Ovary (tissue), 9 donors: ENCODE results near the gene FBLN2. TPM values are rescaled to one million over a fixed set of nuclear protein-coding genes. Genes with fewer than 3 reads are reported as not detected.

Source experiments
- DNase-seq, 5 donors: peaks; one replicate each; pipeline ENCODE4 v3.0.0-alpha.2; 2019 to 2020
- H3K27ac ChIP-seq, 2 donors: fragments of 200-600 bp; one replicate each; pipeline versions ENCODE4 v1.5.1 to v1.8.0; 2019 to 2022
- H3K27me3 ChIP-seq: fragments of 200-600 bp; one replicate; pipeline ENCODE4 v1.8.0; 2022
- H3K36me3 ChIP-seq: fragments of 200-600 bp; sonication (generic); one replicate; pipeline ENCODE4 v1.5.1; 2019
- H3K4me1 ChIP-seq: one replicate; pipeline ENCODE4 v1.8.1; 2013; ENCODE audit warnings: mild to moderate bottlenecking, moderate library complexity; ENCODE audit not compliant: insufficient read depth
- H3K4me3 ChIP-seq: fragments of 200-600 bp; sonication (generic); one replicate; pipeline ENCODE4 v1.5.1; 2017
- H3K9me3 ChIP-seq, 2 donors: fragments of 200-600 bp in 1 of 2; sonication (generic) in 1 of 2; one replicate each; pipeline versions ENCODE4 v1.5.1 to v1.8.1; 2013 to 2019; ENCODE audit warnings: mild to moderate bottlenecking in 1 of 2, moderate library complexity in 1 of 2
- EP300 ChIP-seq: sonication (generic); formaldehyde crosslinking; IDR thresholded peaks from one replicate; pipeline ENCODE4 v1.6.1; 2017; ENCODE audit warnings: antibody characterized with exemption
- POLR2A ChIP-seq: fragments of 450-650 bp; IDR thresholded peaks from one replicate; pipeline ENCODE4 v1.6.1; 2017; ENCODE audit warnings: antibody characterized with exemption, mild to moderate bottlenecking, moderate library complexity
- WGBS, 3 donors: extraction: QIAGEN DNeasy Blood & Tissue Kit in 1 of 3; methylation state at CpG; one replicate each; pipeline versions ENCODE4 v1.1.5 to v1.1.7; 2013 to 2017; 5-methylcytosine and 5-hydroxymethylcytosine counted together
- intact Hi-C, 4 donors: fragments of 100-400 bp; cut with DNase I; formaldehyde crosslinking; loops; one replicate each; pipeline versions ENCODE4 v1.11.0 to v1.15.1; 2022 to 2023
- polyA plus RNA-seq, 2 donors: library from polyadenylated mRNA; stranded (reverse); fragments of 200-250 nt in 1 of 2; fragments of 350-450 nt in 1 of 2; fragmentation: Illumina TruSeq in 1 of 2; extraction: RNeasy Lipid Tissue Mini Kit (QIAGEN cat#74804) in 1 of 2; gene quantifications; one replicate each; pipeline ENCODE4 v1.2.3, GENCODE V29; 2013 to 2014
- total RNA-seq, 7 donors: library from RNA; depleted of rRNA in 2 of 7; stranded (reverse); fragments of >200 nt in 2 of 7; fragmentation: NEBNext Ultra II Directional in 3 of 7; extraction: Animal tissue kit (Norgen Biotek cat#: 25700) in 3 of 7; gene quantifications; one replicate each; pipeline versions ENCODE4 v1.1.0 to v1.2.4, GENCODE V29; 2016 to 2023
- TF ChIP-seq, protein P1 (sequence below), 3 donors: fragments of 450-650 bp in 2 of 3; fragments of 200-600 bp in 1 of 3; IDR thresholded peaks; one replicate each; pipeline versions ENCODE4 v1.5.1 to v1.8.0; 2016 to 2022; ENCODE audit warnings: antibody characterized with exemption in 3 of 3, mild to moderate bottlenecking in 1 of 3
- donor health status: DM: no; HTN: no; CAD: no; lungs with moderate emphysema.
- donor health status: DM: no; HTN: no; CAD: no.
- donor health status: Bipolar disorder and iron deficiency.
- donor health status: DM: yes; HTN: yes; CAD: no.
- donor health status: DM: no; HTN: no; CAD: no.
- donor health status: DM: yes; HTN: yes; CAD: no.

The FBLN2 gene
- total and polyA plus RNA-seq, 9 donors = 4.0 to 18.2 (median 8.1) TPM

DNA sequence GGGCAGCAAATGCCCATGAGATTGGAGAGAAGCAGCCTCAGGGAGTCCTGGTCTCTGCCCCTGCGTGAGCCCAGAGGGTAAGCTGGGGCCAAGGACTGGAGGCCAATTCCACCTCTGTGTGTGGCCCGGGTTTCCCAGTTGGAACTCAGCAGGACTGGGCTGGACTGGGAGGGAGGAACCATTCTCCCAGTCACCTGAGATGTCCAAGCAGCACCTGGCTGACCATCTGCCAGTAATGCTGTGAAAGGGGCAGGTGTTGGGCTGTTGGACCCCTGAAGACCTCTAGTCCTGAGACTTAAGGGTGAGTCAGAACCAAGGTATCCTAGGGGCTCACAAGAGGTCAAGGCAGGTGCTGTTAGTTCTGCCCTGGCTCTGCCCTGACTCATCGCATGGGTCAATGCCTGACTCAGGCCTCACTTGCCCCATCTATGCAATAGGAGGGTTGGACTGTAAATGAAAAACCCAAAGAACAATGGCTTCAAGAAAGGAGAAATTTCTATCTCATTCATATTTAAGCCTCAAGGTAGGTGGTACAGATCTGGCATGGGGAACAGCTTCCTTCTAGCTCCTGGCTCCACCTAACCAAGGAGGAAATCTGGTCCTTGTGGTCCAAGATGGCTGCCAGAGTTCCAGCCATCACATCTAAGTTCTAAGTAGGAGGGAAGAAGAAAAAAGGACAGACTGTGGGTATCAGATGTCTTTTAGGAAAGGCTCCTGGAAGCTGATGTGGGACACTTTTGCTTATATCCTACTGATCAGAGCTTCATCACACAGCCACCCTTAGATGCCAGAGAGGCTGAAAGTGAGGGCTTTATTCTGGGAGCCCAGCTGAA, 111.3 kb downstream of the FBLN2 start:
- TF ChIP-seq, protein P1, sequence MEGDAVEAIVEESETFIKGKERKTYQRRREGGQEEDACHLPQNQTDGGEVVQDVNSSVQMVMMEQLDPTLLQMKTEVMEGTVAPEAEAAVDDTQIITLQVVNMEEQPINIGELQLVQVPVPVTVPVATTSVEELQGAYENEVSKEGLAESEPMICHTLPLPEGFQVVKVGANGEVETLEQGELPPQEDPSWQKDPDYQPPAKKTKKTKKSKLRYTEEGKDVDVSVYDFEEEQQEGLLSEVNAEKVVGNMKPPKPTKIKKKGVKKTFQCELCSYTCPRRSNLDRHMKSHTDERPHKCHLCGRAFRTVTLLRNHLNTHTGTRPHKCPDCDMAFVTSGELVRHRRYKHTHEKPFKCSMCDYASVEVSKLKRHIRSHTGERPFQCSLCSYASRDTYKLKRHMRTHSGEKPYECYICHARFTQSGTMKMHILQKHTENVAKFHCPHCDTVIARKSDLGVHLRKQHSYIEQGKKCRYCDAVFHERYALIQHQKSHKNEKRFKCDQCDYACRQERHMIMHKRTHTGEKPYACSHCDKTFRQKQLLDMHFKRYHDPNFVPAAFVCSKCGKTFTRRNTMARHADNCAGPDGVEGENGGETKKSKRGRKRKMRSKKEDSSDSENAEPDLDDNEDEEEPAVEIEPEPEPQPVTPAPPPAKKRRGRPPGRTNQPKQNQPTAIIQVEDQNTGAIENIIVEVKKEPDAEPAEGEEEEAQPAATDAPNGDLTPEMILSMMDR (IDR thresholded peaks at IDR 0.05) = no peak
- H3K36me3 ChIP-seq = no peaks in the 10 kb centered on the region
- no peaks in the 10 kb centered on the region for H3K4me1 ChIP-seq
- H3K27me3 ChIP-seq = no peaks in the 10 kb centered on the region
- intact Hi-C loops = no loop called here
- DNase-seq = no peak
- H3K27ac ChIP-seq = no peak overlapping the region
- no peak overlapping the region for H3K4me3 ChIP-seq
- H3K9me3 ChIP-seq = no peaks in the 10 kb centered on the region
- WGBS, 3 donors = 86 to 100% (median 92%) methylated on average over 3 of the region's 3 CpGs

DNA sequence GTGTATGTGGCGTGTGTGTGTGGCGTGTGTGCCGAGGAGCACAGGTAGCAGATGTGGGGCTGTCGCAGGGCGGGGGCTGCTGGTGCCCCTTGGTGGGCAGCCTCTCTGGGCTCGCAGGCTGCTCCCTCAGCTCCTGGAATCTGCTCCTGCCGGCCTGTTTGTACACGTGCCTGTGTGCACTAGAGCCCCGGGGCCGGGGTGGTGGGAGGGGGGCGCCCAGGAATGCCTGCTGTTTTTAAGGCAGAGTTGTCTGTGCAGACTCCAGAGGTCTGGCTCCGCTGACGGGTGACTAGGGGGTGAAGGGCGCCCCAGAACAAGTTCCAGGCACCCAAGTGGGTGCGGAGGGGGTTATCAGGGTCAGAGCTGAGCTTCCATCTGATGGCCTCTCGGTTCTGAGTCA, 112.2 kb downstream of the FBLN2 start:
- Histone ChIP-seq H3K36me3 (no peaks in the 10 kb centered on the region), H3K4me3 (no peak overlapping the region), H3K27me3 (no peaks in the 10 kb centered on the region), H3K9me3 (no peaks in the 10 kb centered on the region), H3K27ac (no peak overlapping the region), H3K4me1 (no peaks in the 10 kb centered on the region)
- 67 to 69% (median 68%) methylated on average over 16 of the region's 16 CpGs for WGBS, 3 donors
- intact Hi-C loops = no loop called here
- no peak for DNase-seq
- TF ChIP-seq POLR2A (no peak), EP300 (no peak)
- TF ChIP-seq, protein P1 (IDR thresholded peaks at IDR 0.05) = no peak

DNA sequence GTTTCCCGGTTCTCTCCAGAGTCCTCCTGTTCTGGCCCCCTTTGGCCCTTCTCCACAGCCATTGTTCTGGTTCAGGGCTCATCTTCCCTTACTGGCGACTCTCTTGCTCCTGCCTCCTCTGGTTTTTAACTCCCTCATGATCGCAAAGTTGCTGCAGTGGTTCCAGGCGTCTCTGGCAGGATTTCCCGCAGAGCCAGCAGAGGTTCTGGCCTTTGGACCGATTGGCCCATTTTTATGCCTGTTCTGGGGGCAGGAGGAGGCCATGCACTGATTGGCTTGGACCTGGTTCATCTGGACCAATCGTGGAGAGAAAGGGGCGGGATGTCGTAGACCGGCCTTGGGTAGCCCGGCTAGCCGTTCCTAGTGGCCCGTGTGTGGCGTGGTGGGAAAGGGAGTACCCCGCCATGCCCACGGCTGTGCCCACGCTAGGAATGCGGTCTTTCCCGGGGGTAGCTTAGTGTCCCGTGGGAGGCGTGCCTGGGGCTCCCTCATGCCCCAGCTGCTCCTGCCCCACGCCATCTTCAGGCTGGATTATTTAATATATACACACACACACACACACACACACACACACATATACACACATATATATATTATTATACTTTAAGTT, 113.4 kb downstream of the FBLN2 start:
- no peaks in the 10 kb centered on the region for H3K9me3 ChIP-seq
- H3K27me3 ChIP-seq = no peaks in the 10 kb centered on the region
- DNase-seq = no peak
- no peak overlapping the region for H3K27ac ChIP-seq
- H3K4me3 ChIP-seq = no peak overlapping the region
- TF ChIP-seq POLR2A (no peak), EP300 (no peak)
- TF ChIP-seq, protein P1 (IDR thresholded peaks at IDR 0.05) = no peak
- 84 to 86% (median 86%) methylated on average over 22 of the region's 22 CpGs for WGBS, 3 donors
- H3K36me3 ChIP-seq = no peaks in the 10 kb centered on the region
- H3K4me1 ChIP-seq = no peaks in the 10 kb centered on the region
- intact Hi-C loops = no loop called here

DNA sequence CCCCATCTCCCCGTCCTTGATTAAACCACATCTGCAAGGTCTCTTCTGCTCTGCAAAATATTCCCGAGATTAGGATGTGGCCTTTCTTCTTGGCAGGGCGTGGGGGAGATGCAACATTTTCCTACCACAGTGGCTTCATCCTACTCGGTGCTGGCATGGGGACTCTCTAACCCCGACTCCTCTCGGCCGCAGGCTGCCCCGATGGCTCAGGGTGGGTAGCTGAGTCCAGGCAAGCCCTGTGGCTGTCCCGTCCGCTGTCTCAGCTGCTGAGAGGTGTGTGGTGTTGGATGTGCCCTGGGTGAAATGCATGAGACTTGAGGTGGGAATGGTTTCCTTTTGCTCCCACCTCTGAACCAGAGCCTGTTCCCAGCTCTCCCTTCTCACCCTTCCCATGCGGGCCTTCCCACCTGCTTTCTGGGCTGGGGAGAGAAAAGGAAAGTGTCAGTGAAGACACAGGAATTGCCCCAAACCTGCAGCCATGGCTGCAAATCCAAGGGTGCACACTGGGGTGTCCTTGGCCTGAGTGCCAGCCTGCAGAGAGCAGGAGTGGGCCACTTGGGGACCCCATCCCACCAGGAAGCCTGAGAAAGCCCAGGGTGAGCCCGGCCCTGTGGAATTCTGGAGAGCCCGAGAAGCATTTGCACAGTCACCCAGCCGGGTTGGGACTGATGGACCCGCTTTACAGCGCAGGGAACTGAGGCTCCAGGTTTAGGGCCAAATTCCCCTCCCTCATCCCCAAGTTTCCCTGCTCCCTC, 115.0 kb downstream of the FBLN2 start:
- intact Hi-C loops = no loop called here
- 63 to 77% (median 70%) methylated on average over 16 of the region's 16 CpGs for WGBS, 3 donors
- TF ChIP-seq, protein P1 (IDR thresholded peaks at IDR 0.05) = no peak
- TF ChIP-seq EP300 (no peak), POLR2A (no peak)
- Histone ChIP-seq H3K4me3 (no peak overlapping the region), H3K36me3 (no peaks in the 10 kb centered on the region), H3K27me3 (no peaks in the 10 kb centered on the region), H3K4me1 (no peaks in the 10 kb centered on the region), H3K9me3 (no peaks in the 10 kb centered on the region), H3K27ac (no peak overlapping the region)
- no peak for DNase-seq
